Activated CD4-positive, alpha-beta memory T cell treated with anti-CD3 and anti-CD28 coated beads, Interleukin-2, amount 10 ng/mL, durations not matched to agents 7 days and 5 days (primary cell): ENCODE results near the gene KRTAP5-4. TPM values are rescaled to one million over a fixed set of nuclear protein-coding genes. Genes with fewer than 3 reads are reported as not detected.
A peak's percentile ranks its signal among the peaks of the same experiment; 100 is the strongest.

Experiments used
- CTCF ChIA-PET: fragments of 350-600 bp; sonication (Branson Sonifier 250); formaldehyde crosslinking; loops from one replicate; lab custom pipeline; 2021; ENCODE audit warnings: antibody characterized with exemption, inconsistent platforms; lab: Charles Lee
- POLR2A ChIA-PET: fragments of 350-600 bp; sonication (Branson Sonifier 250); formaldehyde crosslinking; loops from one replicate; lab custom pipeline; 2021; ENCODE audit warnings: antibody characterized with exemption; lab: Charles Lee
- DNase-seq: peaks from one replicate; pipeline ENCODE4 v3.0.0-alpha.2; 2020
- H3K27ac Mint-ChIP-seq: one replicate; pipeline ENCODE4 v1.8.0; 2021; ENCODE audit warnings: mild to moderate bottlenecking, mixed read lengths
- H3K27me3 Mint-ChIP-seq: one replicate; pipeline ENCODE4 v1.8.0; 2021; ENCODE audit warnings: mixed read lengths
- H3K36me3 Mint-ChIP-seq: one replicate; pipeline ENCODE4 v1.8.0; 2021; ENCODE audit warnings: low read depth, mixed read lengths
- H3K4me1 Mint-ChIP-seq: one replicate; pipeline ENCODE4 v1.8.0; 2021; ENCODE audit warnings: mixed read lengths
- H3K4me3 Mint-ChIP-seq: one replicate; pipeline ENCODE4 v1.8.0; 2021; ENCODE audit warnings: mild to moderate bottlenecking, mixed read lengths
- H3K9me3 Mint-ChIP-seq: one replicate; pipeline ENCODE4 v1.8.0; 2021; ENCODE audit warnings: mixed read lengths
- total RNA-seq, 2 experiments: library from RNA; stranded (reverse); gene quantifications; one replicate each; pipeline ENCODE4 v1.2.3, GENCODE V29; 2021

Gene KRTAP5-4
- total RNA-seq, 2 experiments from 2014 or later, result not detected

- POLR2A ChIA-PET, result no interaction called here
- DNase-seq, result no peak
These were observed 38.4 kb upstream of the KRTAP5-4 start for GRCh38 chr11:1660111-1660867.

DNA sequence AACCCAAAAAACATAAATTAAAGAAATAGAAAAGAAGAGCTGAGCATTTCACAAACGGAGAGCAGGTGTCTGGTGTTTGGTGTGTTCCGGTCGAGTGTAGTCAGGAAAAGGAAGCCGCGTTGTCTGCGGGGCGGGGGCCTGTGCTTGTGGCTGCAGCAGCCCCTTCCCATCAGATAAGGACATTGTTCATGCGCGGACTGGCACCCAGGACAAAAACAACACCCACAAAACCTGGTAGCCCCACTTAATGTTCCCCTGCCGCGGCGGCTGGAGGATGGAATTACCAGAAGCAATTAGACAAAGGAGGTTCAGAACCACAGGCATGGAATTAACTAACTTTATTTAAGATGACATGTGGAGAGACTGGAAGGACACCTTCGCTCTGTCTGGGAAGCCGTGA is 37.6 kb upstream of the KRTAP5-4 start:
- ChIA-PET POLR2A (no interaction called here), CTCF (interaction anchor here (0.6 to 1.0 kb wide), 2 partner anchors 173 to 341 kb away, joined by 3 read pairs; no protein-coding TSS in a partner anchor)
- Mint-ChIP-seq H3K27ac (no peak overlapping the region), H3K4me1 (peaks cover 19% of the 10 kb centered on the region), H3K4me3 (no peak overlapping the region), H3K36me3 (no peaks in the 10 kb centered on the region), H3K27me3 (peaks cover 35% of the 10 kb centered on the region), H3K9me3 (no peaks in the 10 kb centered on the region)
- no peak for DNase-seq

More at GRCh38 chr11:1660111-1660867, 38.4 kb upstream of the KRTAP5-4 start:
- Mint-ChIP-seq H3K27me3 (peaks cover 35% of the 10 kb centered on the region), H3K4me1 (peaks cover 19% of the 10 kb centered on the region), H3K4me3 (no peak overlapping the region), H3K27ac (no peak overlapping the region), H3K36me3 (no peaks in the 10 kb centered on the region), H3K9me3 (no peaks in the 10 kb centered on the region)
- CTCF ChIA-PET, result interaction anchor here (0.6 kb wide), 1 partner anchor 173 kb away, joined by 3 read pairs; no protein-coding TSS in a partner anchor

DNA sequence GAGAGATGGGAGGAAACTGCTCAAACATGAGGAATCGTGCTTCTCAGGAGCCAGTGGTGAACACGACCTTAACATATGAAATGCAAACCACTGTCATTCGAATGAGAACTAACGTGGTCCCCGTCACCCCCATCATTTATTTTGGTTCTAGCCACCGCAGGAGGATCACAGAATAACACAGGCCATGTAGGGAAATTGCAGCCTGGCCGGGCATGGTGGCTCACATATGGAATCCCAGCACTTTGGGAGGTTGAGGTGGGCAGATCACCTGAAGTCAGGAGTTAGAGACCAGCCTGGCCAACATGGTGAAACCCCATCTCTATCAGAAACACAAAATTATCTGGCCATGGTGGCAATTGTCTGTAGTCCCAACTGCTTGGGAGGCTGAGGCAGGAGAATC is 34.7 kb upstream of the KRTAP5-4 start:
- DNase-seq, result no peak
- POLR2A ChIA-PET, result no interaction called here

DNA sequence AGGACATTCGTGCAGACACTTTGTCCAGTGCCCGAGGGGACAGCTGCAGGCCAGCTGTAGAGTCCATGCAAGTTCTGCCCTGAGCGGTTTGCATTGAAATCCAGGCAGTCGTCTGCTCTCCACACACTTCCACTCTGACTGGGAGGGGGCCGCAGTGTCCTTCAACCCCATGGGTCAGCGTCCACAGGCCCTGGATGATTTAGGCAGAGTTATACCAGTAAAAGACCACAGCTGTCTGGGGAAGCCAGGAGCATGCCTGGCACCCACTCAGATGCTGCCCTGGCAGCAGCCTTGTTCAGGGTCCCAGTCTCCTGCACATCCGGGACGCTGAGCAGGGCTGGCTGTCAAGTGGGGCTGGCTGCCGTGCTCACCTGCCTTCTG is 34.1 kb upstream of the KRTAP5-4 start:
- peaks cover 30% of the 10 kb centered on the region for H3K27me3 Mint-ChIP-seq
- H3K4me3 Mint-ChIP-seq, result no peak overlapping the region
- ChIA-PET CTCF (no interaction called here), POLR2A (no interaction called here)
- no peaks in the 10 kb centered on the region for H3K9me3 Mint-ChIP-seq
- H3K36me3 Mint-ChIP-seq, result no peaks in the 10 kb centered on the region
- DNase-seq, result no peak
- no peak overlapping the region for H3K27ac Mint-ChIP-seq
- peaks cover 13% of the 10 kb centered on the region for H3K4me1 Mint-ChIP-seq

More for the DNA sequence above, 34.7 kb upstream of the KRTAP5-4 start:
- Mint-ChIP-seq H3K9me3 (no peaks in the 10 kb centered on the region), H3K27me3 (peaks cover 30% of the 10 kb centered on the region), H3K27ac (no peak overlapping the region), H3K4me3 (no peak overlapping the region), H3K36me3 (no peaks in the 10 kb centered on the region), H3K4me1 (peaks cover 13% of the 10 kb centered on the region)
- CTCF ChIA-PET, result no interaction called here

DNA sequence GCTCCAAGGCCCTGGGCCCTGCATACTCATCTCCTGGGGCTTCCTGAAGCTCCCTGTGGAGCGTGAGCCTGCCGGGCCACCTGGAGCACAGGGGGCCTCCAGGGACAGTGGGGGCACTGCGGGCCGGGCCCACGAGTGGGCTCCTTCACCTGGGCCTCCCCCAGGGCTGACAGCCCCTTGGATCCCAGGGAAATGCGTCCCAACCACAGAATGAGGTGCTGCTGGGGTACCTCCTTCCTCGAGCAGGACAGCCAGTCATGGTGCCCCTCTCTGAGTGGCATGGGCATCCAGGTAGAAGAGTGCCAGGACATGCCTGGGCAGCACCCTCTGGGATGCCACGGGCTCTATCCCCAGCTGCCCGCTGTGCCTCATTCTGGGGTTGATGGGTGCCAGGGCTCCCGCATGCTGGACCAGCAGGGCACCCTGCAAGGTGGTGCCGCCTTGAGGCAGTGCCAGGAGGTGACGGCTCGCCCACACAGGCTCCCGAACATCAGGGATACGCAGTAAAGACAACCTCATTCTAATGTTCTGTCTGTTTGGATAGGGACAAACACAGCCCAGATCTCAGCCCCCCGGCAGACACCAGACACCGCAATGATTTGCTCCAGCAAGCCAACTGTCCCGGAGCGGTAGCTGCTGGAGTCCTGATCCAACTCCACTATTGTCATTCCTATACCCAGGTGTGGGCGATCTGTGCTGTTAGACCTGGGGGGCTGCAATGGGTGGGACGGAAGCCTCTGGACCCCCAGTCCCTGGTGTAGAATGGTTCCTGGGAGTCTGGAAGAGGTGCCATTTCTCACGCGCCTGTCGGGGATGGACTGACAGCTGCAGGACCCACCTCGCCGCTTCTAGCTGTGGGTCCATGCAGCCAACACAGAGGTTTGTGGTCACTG is 33.5 kb upstream of the KRTAP5-4 start:
- DNase-seq, result no peak
- POLR2A ChIA-PET, result no interaction called here
- Mint-ChIP-seq H3K9me3 (no peaks in the 10 kb centered on the region), H3K27ac (no peak overlapping the region), H3K4me3 (no peak overlapping the region), H3K36me3 (no peaks in the 10 kb centered on the region), H3K4me1 (peaks cover 12% of the 10 kb centered on the region), H3K27me3 (peaks cover 28% of the 10 kb centered on the region)
- CTCF ChIA-PET, result no interaction called here

GRCh38 chr11:1654388-1655167 is 32.6 kb upstream of the KRTAP5-4 start:
- DNase-seq, result no peak
- POLR2A ChIA-PET, result no interaction called here
- no peaks in the 10 kb centered on the region for H3K9me3 Mint-ChIP-seq

GRCh38 chr11:1653541-1654387 is 31.8 kb upstream of the KRTAP5-4 start:
- Mint-ChIP-seq H3K4me1 (no peaks in the 10 kb centered on the region), H3K9me3 (no peaks in the 10 kb centered on the region), H3K4me3 (no peak overlapping the region), H3K27me3 (peaks cover 16% of the 10 kb centered on the region), H3K27ac (no peak overlapping the region), H3K36me3 (no peaks in the 10 kb centered on the region)
- ChIA-PET CTCF (interaction anchor here (1.2 to 4.2 kb wide), 23 partner anchors 15 to 688 kb away, joined by 3 to 68 read pairs (median 9); partner anchors contain the start of gene SYT8), POLR2A (interaction anchor here (1.7 kb wide), 1 partner anchor 263 kb away, joined by 3 read pairs; no protein-coding TSS in a partner anchor)
- no peak for DNase-seq

More at GRCh38 chr11:1654388-1655167, 32.6 kb upstream of the KRTAP5-4 start:
- peaks cover 4% of the 10 kb centered on the region for H3K4me1 Mint-ChIP-seq
- CTCF ChIA-PET, result interaction anchor here (2.6 to 3.1 kb wide), 2 partner anchors 178 to 347 kb away, joined by 24 to 68 read pairs; partner anchors contain the start of gene SYT8
- H3K27ac Mint-ChIP-seq, result no peak overlapping the region
- H3K4me3 Mint-ChIP-seq, result no peak overlapping the region
- no peaks in the 10 kb centered on the region for H3K36me3 Mint-ChIP-seq
- peaks cover 20% of the 10 kb centered on the region for H3K27me3 Mint-ChIP-seq

- H3K36me3 Mint-ChIP-seq, result no peaks in the 10 kb centered on the region
- DNase-seq, result peak; percentile 77
- no peak overlapping the region for H3K4me3 Mint-ChIP-seq
- ChIA-PET POLR2A (interaction anchor here (0.8 to 1.9 kb wide), 4 partner anchors 38 to 264 kb away, joined by 3 to 5 read pairs (median 3); no protein-coding TSS in a partner anchor), CTCF (interaction anchor here (0.6 to 4.2 kb wide), 51 partner anchors 10 to 1243 kb away, joined by 3 to 68 read pairs (median 4); partner anchors contain the start of gene SYT8)
- no peaks in the 10 kb centered on the region for H3K9me3 Mint-ChIP-seq
- H3K4me1 Mint-ChIP-seq, result no peaks in the 10 kb centered on the region
- H3K27ac Mint-ChIP-seq, result no peak overlapping the region
- H3K27me3 Mint-ChIP-seq, result peaks cover 13% of the 10 kb centered on the region
These were observed 31.0 kb upstream of the KRTAP5-4 start for GRCh38 chr11:1652771-1653540.

- no peaks in the 10 kb centered on the region for H3K9me3 Mint-ChIP-seq
- no peak for DNase-seq
- H3K36me3 Mint-ChIP-seq, result no peaks in the 10 kb centered on the region
- H3K27ac Mint-ChIP-seq, result no peak overlapping the region
- peaks cover 13% of the 10 kb centered on the region for H3K27me3 Mint-ChIP-seq
- CTCF ChIA-PET, result interaction anchor here (0.6 to 4.2 kb wide), 49 partner anchors 9 to 1243 kb away, joined by 3 to 68 read pairs (median 4); partner anchors contain the start of gene SYT8
- no peaks in the 10 kb centered on the region for H3K4me1 Mint-ChIP-seq
- H3K4me3 Mint-ChIP-seq, result no peak overlapping the region
- POLR2A ChIA-PET, result interaction anchor here (0.8 to 1.9 kb wide), 4 partner anchors 39 to 265 kb away, joined by 3 to 5 read pairs (median 3); no protein-coding TSS in a partner anchor
These were observed 30.5 kb upstream of the KRTAP5-4 start for GRCh38 chr11:1652442-1652770.

DNA sequence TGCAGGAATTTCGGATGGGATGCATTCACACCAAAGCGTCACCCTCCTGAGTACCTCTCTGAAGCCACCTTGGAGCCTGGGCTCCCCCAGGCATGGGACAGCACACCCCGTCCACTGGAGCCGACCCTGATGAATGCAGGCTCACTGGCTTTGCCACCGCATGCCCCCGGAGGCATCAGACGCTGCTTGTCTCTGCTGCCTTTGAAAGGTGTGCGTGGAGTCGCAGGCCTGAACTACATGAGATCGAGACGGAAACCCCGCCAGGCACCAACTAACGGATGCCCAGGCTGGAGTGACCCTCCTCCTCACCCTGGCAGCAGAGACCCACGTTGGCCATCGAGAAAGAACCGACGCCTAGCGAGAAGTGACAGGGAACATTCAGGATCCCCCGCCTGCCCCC is 30.1 kb upstream of the KRTAP5-4 start:
- POLR2A ChIA-PET, result interaction anchor here (0.8 to 1.9 kb wide), 4 partner anchors 39 to 265 kb away, joined by 3 to 5 read pairs (median 3); no protein-coding TSS in a partner anchor
- CTCF ChIA-PET, result interaction anchor here (0.6 to 4.2 kb wide), 49 partner anchors 9 to 1244 kb away, joined by 3 to 68 read pairs (median 4); partner anchors contain the start of gene SYT8
- Mint-ChIP-seq H3K27ac (no peak overlapping the region), H3K4me3 (no peak overlapping the region), H3K36me3 (no peaks in the 10 kb centered on the region), H3K4me1 (no peaks in the 10 kb centered on the region), H3K9me3 (no peaks in the 10 kb centered on the region), H3K27me3 (peaks cover 13% of the 10 kb centered on the region)
- no peak for DNase-seq
